Endometrial microvascular endothelial cells (primary cell): Measurements from ENCODE around the gene MAP7. TPM values are rescaled to one million over a fixed set of nuclear protein-coding genes. Genes with fewer than 3 reads are reported as not detected.
"Not testable (repeated sequence)": the region's sequence is repeated elsewhere in the genome, so short reads cannot be mapped to it uniquely, and the experiment has no call there.

Experiments used
- in situ Hi-C: cut with HindIII; loops from 2 replicates; pipeline ENCODE4 v1.10.0; 2017; ENCODE audit warnings: low sequenced_read_pairs, low pct_unique_long_range_greater_than_20kb; ENCODE audit errors: inconsistent ontology term
- total RNA-seq: library from RNA; depleted of rRNA; stranded (reverse); fragments of >200 nt; gene quantifications from one replicate; pipeline ENCODE4 v1.2.3, GENCODE V29; 2015; ENCODE audit errors: inconsistent ontology term

MAP7 gene
- total RNA-seq = not detected

- in situ Hi-C loops = no loop called here
Observed at GRCh38 chr6:136550330-136551071, at the start of gene MAP7. MAP7 (minus strand) TSS chr6:136550422; CDS start chr6:136550408, 14 bp downstream.

- in situ Hi-C loops = no loop called here
Observed at GRCh38 chr6:136599329-136600011, 49.2 kb upstream of the MAP7 start.

GRCh38 chr6:136598048-136598447 lies 47.8 kb upstream of the MAP7 start:
- in situ Hi-C loops = no loop called here

- in situ Hi-C loops = no loop called here
Observed at GRCh38 chr6:136594671-136595070, 44.4 kb upstream of the MAP7 start.

GRCh38 chr6:136593748-136594490 lies 43.7 kb upstream of the MAP7 start:
- in situ Hi-C loops = no loop called here

- in situ Hi-C loops = no loop called here
Observed at GRCh38 chr6:136592930-136593673, 42.9 kb upstream of the MAP7 start.

- in situ Hi-C loops = no loop called here
Observed at GRCh38 chr6:136591617-136592016, 41.4 kb upstream of the MAP7 start.

- in situ Hi-C loops = not testable (repeated sequence)
Observed at GRCh38 chr6:136590846-136591245, 40.6 kb upstream of the MAP7 start.

- in situ Hi-C loops = no loop called here
Observed at GRCh38 chr6:136587527-136587926, 37.3 kb upstream of the MAP7 start.

- in situ Hi-C loops = no loop called here
Observed at GRCh38 chr6:136586295-136586694, 36.1 kb upstream of the MAP7 start.

- in situ Hi-C loops = not testable (repeated sequence)
Observed at GRCh38 chr6:136585523-136585922, 35.3 kb upstream of the MAP7 start.

- in situ Hi-C loops = not testable (repeated sequence)
Observed at GRCh38 chr6:136584290-136584689, 34.1 kb upstream of the MAP7 start.

- in situ Hi-C loops = no loop called here
Observed at GRCh38 chr6:136582711-136583471, 32.7 kb upstream of the MAP7 start.

GRCh38 chr6:136579800-136580199 lies 29.6 kb upstream of the MAP7 start:
- in situ Hi-C loops = no loop called here

- in situ Hi-C loops = no loop called here
Observed at GRCh38 chr6:136576821-136577220, 26.6 kb upstream of the MAP7 start.

GRCh38 chr6:136571496-136571895 lies 21.3 kb upstream of the MAP7 start:
- in situ Hi-C loops = no loop called here

- in situ Hi-C loops = no loop called here
Observed at GRCh38 chr6:136571065-136571464, 20.8 kb upstream of the MAP7 start.

GRCh38 chr6:136568129-136568528 lies 17.9 kb upstream of the MAP7 start:
- in situ Hi-C loops = no loop called here
